HG02938 (cell line): ENCODE results near the gene KIAA0319L.

ENCODE experiments used
- ATAC-seq: cut with Tn5 transposase; IDR thresholded peaks from one replicate; pipeline ENCODE4 v1.9.1; 2021; ENCODE audit warnings: mild to moderate bottlenecking, moderate library complexity; ENCODE audit not compliant: unreplicated experiment

Gene KIAA0319L

DNA sequence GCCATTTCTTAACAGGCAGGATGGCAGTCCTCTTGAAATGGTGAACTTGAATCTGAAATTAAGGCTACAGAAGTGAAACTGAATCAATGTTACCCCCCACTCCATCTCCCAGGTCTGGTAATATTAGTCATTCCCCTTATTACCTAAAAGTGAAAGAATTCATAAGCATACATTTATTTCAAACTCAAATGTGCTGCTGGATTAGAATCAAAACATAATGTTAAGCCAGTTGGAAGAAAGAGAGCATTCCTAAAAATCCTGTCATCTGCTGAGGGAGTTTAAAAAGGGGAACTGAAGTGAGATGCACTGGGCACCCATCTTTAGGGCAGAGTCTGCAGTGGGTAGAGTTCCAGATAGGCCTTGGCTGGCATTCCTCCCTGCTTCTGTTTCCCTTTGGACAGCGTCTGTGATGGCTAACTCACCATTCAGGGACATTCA lies 17.4 kb downstream of the KIAA0319L start:
- no peak for ATAC-seq

DNA sequence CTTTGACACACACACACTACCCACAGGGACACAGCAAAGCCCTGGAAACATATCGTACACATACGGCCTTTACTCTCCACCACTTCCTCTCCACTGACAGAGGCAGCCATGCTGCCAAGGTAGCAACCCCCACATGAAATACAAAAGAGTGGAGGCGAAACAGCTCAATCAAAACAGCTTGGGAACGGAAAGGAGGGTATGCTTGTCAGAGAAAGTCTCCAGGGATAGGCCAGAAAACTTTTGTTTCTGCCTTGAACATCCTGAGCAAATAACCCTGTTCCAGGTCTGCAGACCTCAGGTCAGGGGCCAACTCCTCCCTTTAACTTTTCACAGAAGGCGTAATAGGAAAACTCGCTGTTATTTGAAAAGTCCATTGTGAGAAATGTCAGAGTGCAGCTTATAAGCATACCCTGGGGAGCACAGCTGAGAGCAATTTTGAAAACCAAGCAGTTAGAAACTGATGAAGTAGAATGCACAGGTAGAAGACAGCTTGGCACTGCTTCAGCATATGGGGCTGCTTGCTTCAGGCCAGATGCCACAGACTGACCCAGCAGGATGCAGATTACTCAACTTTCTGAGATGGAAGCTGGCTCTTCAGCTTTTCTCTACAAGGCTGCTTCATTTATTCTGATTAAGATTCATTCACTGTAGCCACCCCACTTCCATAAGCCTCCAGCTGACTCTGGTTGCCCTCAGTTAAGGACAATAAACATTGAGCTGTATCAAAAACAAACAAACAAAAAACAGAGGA lies 18.0 kb downstream of the KIAA0319L start:
- ATAC-seq: no peak

DNA sequence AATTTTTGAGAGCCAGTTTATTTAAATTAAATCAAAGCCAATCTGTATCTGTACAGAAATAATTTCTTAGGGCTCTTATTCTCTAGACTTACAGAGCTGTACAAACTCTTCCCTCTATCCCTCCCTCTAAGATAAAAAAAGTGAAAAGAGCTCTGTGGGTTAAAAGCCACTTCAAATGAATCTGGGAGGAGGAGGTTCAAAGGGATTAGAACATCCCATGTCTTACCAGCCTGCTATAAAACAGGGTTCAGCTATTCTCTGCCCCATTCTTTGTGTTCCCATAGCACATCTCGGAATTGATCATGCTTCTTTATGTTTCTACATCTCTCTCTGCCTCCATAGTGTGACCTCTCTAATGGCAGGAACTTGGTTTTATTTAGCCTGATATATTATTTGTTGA lies 19.4 kb downstream of the KIAA0319L start:
- no peak for ATAC-seq

DNA sequence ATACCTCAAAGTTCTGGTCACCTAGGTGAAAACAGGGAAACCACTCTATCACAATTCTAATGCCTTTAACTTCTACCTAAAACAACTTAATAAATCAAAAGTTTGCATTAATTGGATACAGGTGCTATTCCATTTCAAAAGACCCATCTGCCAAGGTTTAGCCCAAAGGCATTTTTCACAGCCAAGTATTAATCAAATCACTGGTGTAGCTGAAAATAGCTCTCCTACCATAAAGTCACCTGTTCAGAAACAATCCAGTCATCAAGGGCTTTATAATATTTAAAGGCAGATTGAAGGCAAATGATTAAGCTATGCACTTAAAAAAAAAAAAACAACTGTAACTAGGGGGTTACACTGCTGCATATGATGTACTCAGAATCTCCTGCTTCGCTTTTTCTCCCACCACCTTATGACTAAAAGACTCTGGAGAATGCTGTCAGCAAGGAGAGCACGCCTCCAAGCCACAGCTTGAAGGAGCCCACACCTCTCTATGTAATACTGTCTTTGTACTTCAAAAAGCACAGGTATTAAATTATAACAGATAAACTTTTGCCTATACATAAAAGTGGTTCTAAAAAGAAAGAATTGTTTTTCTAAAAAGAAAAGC lies 20.5 kb downstream of the KIAA0319L start:
- no peak for ATAC-seq

- ATAC-seq: no peak
Measured at GRCh38 chr1:35535243-35535642, 22.0 kb downstream of the KIAA0319L start.

GRCh38 chr1:35533586-35533985 lies 23.6 kb downstream of the KIAA0319L start:
- ATAC-seq: no peak

DNA sequence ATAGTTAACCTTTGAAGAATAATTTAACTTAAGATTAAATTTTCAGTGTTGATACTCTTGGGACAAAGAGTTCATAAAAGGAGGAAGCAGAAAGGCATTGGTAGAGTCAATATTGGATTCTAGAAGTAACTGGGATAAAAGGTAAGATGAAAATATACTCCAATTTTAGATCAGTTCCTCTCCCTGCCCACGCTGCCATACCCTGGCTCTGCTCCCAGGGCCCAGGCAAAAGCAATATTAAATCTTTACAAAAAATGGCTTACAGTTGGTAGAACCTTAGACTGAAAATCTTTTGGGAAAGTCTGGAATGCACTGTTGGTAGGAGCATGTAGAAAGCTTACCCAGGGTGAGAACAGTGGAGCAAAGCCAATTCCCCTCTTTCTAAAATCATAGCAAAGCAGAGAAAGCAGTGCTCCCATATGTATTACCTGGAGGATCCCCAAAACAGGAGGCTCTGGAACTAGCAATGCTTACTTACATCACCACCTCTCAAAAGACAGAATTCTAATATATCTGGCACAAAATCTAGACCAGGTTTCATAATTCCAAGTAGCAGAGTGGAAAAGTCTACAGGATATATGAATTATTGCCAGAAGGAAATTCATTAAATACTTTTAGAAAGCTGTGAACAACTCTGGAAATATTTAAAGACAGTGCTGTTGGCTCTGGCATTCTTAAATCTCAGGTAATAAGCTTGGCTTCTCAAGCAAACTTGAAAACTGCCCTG lies 24.5 kb downstream of the KIAA0319L start:
- no peak for ATAC-seq

DNA sequence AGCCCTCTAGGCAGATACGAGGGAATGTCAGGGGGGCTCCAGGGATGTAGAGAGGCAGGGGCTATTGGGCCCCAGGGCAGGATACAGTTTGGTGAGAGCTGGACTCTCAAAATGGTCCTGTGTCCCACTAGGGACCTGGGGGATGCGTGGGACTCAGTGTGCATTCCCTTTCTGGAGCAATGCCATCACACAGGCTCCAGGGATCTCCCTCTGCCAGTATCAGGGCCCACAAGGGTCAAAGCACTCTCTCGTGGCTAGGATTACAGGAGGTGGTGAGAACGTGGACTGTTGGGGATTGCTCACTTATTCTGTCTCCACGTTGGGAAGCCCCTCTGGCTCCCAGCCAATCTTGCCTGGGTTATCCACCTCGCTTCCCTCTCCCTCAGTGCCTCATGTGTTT lies 25.8 kb downstream of the KIAA0319L start:
- ATAC-seq: no peak

DNA sequence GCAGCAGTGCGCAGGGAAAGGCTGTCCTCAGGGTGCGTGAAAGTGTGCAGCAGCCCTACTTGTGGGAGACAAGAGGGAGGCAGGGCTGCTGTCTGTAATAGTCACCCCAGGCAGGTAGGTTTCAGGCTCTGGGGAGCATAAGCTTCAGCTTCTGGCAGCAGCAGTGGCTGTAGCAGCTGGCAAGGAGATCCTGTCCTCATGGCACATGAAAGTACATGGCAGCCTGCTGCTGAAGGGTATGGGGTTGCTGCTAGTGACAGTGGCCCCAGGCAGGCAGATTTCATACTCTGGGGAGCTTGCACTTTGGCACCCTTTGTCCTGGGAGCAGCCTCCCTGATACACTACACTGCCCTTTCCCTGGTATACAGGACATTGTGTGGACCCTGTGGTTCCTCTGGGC lies 26.3 kb downstream of the KIAA0319L start:
- no peak for ATAC-seq

DNA sequence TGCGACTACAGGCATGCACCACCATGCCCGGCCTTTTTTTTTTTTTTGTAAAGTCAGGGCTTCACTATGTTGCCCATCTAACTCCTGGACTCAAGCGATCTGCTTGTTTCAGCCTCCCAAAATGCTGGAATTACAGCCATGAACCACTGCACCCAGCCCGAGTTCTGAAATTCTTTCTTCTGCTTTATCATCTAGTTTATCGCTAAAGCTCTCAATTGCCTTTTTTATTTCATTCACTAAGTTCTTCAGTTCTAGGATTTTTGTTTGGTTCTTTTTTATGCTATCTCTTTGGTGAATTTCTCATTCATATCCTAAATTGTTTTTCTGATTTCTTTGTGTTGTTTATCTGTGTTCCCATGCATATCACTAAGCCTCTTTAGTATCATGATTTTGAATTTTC lies 27.0 kb downstream of the KIAA0319L start:
- ATAC-seq: no peak

GRCh38 chr1:35524106-35524505 lies 33.1 kb downstream of the KIAA0319L start:
- no peak for ATAC-seq

- no peak for ATAC-seq
Measured at GRCh38 chr1:35519432-35519831, 37.8 kb downstream of the KIAA0319L start.

DNA sequence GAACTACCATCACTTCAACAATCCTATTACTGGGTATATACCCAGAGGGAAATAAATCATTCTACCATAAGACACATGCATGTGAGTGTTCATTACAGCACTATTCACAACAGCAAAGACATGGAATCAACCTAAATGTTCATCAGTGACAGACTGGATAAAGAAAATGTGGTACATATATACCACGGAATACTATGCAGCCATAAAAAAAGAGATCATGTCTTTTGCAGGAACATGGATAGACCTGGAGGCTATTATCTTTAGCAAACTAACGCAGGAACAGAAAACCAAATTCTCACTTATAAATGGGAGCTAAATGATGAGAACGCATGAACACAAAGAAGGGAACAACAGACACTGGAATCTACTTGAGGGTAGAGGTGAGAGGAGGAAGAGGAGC lies 39.0 kb downstream of the KIAA0319L start:
- no peak for ATAC-seq

DNA sequence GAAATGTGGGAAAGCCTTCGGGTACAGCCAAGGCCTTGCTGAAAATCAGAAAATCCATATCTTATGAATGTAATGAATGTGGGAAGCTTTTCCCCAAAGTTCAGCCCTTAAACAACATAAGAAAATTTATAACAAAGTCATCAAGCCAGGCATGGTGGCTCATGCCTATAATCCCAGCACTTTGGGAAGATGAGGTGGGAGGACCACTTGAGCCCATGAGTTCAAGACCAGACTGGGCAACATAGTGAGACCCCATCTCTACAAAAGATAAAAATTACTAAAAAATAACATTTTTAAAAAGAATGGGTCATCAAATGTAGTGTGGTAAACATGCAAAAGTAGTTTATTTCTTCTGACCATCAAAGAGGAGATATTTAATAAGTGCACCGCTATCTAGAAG lies 45.9 kb downstream of the KIAA0319L start:
- no peak for ATAC-seq

DNA sequence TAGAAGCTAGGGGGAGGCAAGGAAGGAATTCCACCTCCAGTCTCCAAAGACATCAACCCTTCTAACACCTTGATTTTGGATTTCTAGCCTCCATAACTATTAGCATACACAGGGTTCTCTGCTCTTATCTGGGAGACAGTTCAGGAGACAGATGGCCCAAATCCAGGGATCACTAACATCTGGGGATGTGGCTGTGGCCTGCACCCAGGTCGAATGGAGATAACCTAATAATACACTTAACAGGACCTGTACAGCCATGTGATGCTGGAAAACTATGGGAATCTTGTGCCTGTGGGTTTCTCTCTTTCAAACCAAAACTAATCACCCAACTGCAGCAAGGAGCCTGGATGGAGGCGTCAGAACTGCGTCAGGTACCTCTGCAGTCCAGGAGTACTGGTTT lies 47.6 kb downstream of the KIAA0319L start:
- ATAC-seq: no peak

GRCh38 chr1:35507947-35508346 lies 49.3 kb downstream of the KIAA0319L start:
- no peak for ATAC-seq

DNA sequence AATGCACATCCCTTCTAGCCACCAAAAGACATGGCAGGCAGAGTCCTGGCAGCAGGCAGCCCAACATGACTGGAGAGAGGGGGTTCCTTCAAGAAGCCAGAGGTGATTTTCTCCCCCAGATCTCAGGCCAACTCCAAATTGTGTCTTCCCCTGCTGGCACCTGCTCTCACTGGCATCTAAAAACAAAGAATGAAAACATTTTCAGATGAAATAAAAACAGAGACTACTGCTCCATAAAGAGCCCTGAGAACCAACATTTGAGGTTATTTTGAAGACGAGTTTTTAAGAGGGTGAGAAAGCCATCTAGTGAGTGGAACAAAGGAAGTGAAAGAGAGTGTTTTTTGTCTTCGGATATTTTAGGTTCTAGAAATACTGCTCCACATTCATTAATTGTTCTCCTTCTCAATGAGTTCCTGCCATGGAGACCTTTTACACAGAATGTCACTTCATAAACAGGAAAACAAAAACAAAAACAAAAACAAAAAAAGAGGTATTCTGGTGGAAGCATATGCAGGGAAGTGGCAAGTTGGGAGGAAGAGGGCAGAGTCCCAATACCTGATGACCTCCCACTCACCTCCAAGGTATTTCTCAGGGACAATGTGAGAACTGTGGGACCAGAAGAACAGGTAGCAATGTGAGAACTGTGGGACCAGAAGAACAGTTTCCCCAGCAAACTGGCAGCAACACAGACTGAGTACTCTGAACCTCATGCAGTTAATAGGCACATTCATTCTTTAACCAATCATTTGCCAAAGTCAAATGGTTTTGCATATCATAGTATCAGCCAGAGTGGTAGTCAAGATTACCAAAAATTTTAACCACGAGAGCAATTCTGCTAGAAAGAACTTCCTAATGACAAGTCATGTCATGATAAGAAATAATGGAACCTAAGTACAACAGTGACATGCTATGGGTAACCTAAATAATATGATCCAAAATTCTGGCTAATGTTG lies 50.0 kb downstream of the KIAA0319L start:
- ATAC-seq: no peak

- no peak for ATAC-seq
Measured at GRCh38 chr1:35505911-35506798, 51.0 kb downstream of the KIAA0319L start.

DNA sequence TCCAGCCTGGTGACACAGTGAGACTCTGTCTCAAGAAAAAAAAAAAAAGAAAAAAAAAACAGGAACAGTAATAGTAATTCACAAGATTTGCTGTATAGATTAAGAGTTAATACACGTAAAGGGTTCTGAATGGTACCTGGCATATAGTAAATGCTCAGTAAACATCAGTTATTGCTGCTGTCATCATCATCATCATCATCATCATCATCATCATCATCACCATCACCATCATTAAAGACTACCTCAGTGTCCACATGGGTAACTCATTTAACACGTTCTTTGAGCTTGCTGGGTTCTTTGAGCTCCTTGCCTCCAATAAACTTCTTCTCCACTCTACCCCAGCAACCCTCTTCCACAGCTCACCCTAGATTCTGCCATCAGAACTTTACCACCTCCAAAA lies 55.0 kb downstream of the KIAA0319L start:
- ATAC-seq: no peak

GRCh38 chr1:35500439-35500838 lies 56.8 kb downstream of the KIAA0319L start:
- ATAC-seq: no peak
